Measurements from ENCODE around the gene DESI1.
"Not testable (repeated sequence)": the region's sequence is repeated elsewhere in the genome, so short reads cannot be mapped to it uniquely, and the experiment has no call there.

Gene DESI1

DNA sequence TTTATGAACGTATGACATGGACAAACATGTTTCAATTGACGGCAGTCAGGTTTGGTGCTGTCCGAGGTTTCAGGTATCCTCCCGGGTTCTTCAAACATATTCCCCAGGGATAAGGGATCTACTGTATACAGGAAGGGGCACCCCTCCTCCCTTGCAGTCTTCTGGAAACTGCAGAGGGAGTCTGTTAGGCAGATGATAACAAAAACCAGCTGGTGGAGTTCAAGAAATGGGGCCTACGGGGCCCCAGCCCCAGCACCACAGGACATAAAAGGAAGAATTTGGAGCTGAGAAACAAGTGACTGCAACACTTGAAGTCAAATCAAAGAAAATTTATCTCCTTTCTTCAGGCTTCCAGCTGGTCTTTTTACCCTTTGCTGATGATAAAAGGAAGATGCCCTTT is 35.7 kb upstream of the DESI1 start:
- H3K27me3 ChIP-seq (ENCODE audit: insufficient read depth, low read length) = no peaks in the 10 kb centered on the region
- WGBS = 99% methylated on average over 5 of the region's 5 CpGs
- H3K9me3 ChIP-seq (ENCODE audit: insufficient read depth, low read depth, low read length) = no peaks in the 10 kb centered on the region
- H3K4me1 ChIP-seq (ENCODE audit: insufficient read depth, low read length) = no peaks in the 10 kb centered on the region
- no peak overlapping the region for H3K9ac ChIP-seq (ENCODE audit: low read depth, low read length)
- peaks cover 98% of the 10 kb centered on the region for H3K36me3 ChIP-seq (ENCODE audit: insufficient read depth, low read length)
- H3K4me3 ChIP-seq (ENCODE audit: low read length) = no peak overlapping the region
- H3K27ac ChIP-seq (ENCODE audit: low read depth, low read length) = no peak overlapping the region

- no peak overlapping the region for H3K4me3 ChIP-seq (ENCODE audit: low read length)
- 94% methylated on average over 3 of the region's 3 CpGs for WGBS
- no peak overlapping the region for H3K9ac ChIP-seq (ENCODE audit: low read depth, low read length)
- no peaks in the 10 kb centered on the region for H3K9me3 ChIP-seq (ENCODE audit: insufficient read depth, low read depth, low read length)
- H3K27me3 ChIP-seq (ENCODE audit: insufficient read depth, low read length) = no peaks in the 10 kb centered on the region
- peaks cover 98% of the 10 kb centered on the region for H3K36me3 ChIP-seq (ENCODE audit: insufficient read depth, low read length)
- H3K27ac ChIP-seq (ENCODE audit: low read depth, low read length) = no peak overlapping the region
- H3K4me1 ChIP-seq (ENCODE audit: insufficient read depth, low read length) = no peaks in the 10 kb centered on the region
These were observed 33.5 kb upstream of the DESI1 start for GRCh38 chr22:41654322-41654721.

DNA sequence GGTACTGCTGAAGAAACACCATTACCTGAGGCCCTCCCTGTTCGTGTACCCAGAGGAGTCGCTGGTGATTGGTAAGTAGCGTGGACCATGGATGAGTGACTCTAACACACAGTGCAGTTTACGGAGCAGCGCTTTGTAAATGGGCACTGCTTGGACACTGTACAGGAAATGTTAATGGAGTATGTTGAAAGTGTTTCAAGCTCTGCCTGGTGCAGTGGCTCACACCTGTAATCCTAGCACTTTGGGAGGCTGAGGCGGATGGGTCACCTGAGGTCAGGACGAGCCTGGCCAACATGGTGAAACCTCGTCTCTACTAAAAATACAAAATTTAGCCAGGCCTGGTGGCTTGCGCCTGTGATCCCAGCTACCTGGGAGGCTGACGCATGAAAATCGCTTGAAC is 30.0 kb upstream of the DESI1 start:
- no peaks in the 10 kb centered on the region for H3K27me3 ChIP-seq (ENCODE audit: insufficient read depth, low read length)
- no peak overlapping the region for H3K9ac ChIP-seq (ENCODE audit: low read depth, low read length)
- H3K36me3 ChIP-seq (ENCODE audit: insufficient read depth, low read length) = peaks cover 96% of the 10 kb centered on the region
- H3K9me3 ChIP-seq (ENCODE audit: insufficient read depth, low read depth, low read length) = no peaks in the 10 kb centered on the region
- H3K4me3 ChIP-seq (ENCODE audit: low read length) = no peak overlapping the region
- no peaks in the 10 kb centered on the region for H3K4me1 ChIP-seq (ENCODE audit: insufficient read depth, low read length)
- no peak overlapping the region for H3K27ac ChIP-seq (ENCODE audit: low read depth, low read length)
- 97% methylated on average over 11 of the region's 11 CpGs for whole genome bisulfite sequencing

- Histone ChIP-seq H3K36me3 (ENCODE audit: insufficient read depth, low read length) (peaks cover 97% of the 10 kb centered on the region), H3K4me1 (ENCODE audit: insufficient read depth, low read length) (no peaks in the 10 kb centered on the region), H3K9ac (ENCODE audit: low read depth, low read length) (no peak overlapping the region), H3K27me3 (ENCODE audit: insufficient read depth, low read length) (no peaks in the 10 kb centered on the region), H3K9me3 (ENCODE audit: insufficient read depth, low read depth, low read length) (no peaks in the 10 kb centered on the region), H3K27ac (ENCODE audit: low read depth, low read length) (no peak overlapping the region), H3K4me3 (ENCODE audit: low read length) (no peak overlapping the region)
- 96% methylated on average over 1 of the region's 1 CpG for WGBS
These were observed 29.4 kb upstream of the DESI1 start for GRCh38 chr22:41650229-41650628.

DNA sequence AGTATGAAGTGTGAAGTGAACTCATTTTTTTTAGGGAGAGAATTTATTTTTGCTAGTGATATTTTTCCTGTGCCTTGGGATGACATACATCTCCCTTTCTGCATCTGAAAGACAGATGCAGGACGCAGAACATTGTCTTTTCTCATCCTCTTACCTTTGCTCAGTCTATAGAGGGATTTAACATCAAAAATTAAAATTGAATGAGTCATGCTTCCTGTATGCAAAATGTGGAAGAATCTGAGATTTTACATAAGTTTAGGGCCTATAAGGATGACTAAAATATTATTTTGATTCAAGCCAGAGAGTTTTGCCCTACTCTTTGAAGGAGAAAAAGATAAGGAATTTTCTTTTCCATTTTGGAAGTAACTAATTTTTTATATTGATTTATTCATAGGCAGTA is 27.6 kb upstream of the DESI1 start:
- H3K4me1 ChIP-seq (ENCODE audit: insufficient read depth, low read length) = no peaks in the 10 kb centered on the region
- H3K36me3 ChIP-seq (ENCODE audit: insufficient read depth, low read length) = peaks cover 92% of the 10 kb centered on the region
- H3K4me3 ChIP-seq (ENCODE audit: low read length) = no peak overlapping the region
- no peak overlapping the region for H3K9ac ChIP-seq (ENCODE audit: low read depth, low read length)
- no peaks in the 10 kb centered on the region for H3K27me3 ChIP-seq (ENCODE audit: insufficient read depth, low read length)
- no peak overlapping the region for H3K27ac ChIP-seq (ENCODE audit: low read depth, low read length)
- no peaks in the 10 kb centered on the region for H3K9me3 ChIP-seq (ENCODE audit: insufficient read depth, low read depth, low read length)
- no CpG with 5 or more reads among the region's 1 CpG for WGBS

- H3K27me3 ChIP-seq (ENCODE audit: insufficient read depth, low read length) = no peaks in the 10 kb centered on the region
- peaks cover 92% of the 10 kb centered on the region for H3K36me3 ChIP-seq (ENCODE audit: insufficient read depth, low read length)
- 92% methylated on average over 1 of the region's 3 CpGs for WGBS
- no peak overlapping the region for H3K4me3 ChIP-seq (ENCODE audit: low read length)
- no peaks in the 10 kb centered on the region for H3K4me1 ChIP-seq (ENCODE audit: insufficient read depth, low read length)
- H3K27ac ChIP-seq (ENCODE audit: low read depth, low read length) = no peak overlapping the region
- no peaks in the 10 kb centered on the region for H3K9me3 ChIP-seq (ENCODE audit: insufficient read depth, low read depth, low read length)
- no peak overlapping the region for H3K9ac ChIP-seq (ENCODE audit: low read depth, low read length)
These were observed 26.9 kb upstream of the DESI1 start for GRCh38 chr22:41647771-41648170.

GRCh38 chr22:41642331-41643110 is 21.7 kb upstream of the DESI1 start:
- Histone ChIP-seq H3K4me3 (ENCODE audit: low read length) (no peak overlapping the region), H3K4me1 (ENCODE audit: insufficient read depth, low read length) (no peaks in the 10 kb centered on the region), H3K9me3 (ENCODE audit: insufficient read depth, low read depth, low read length) (no peaks in the 10 kb centered on the region), H3K27me3 (ENCODE audit: insufficient read depth, low read length) (no peaks in the 10 kb centered on the region), H3K27ac (ENCODE audit: low read depth, low read length) (no peak overlapping the region), H3K36me3 (ENCODE audit: insufficient read depth, low read length) (peaks cover 94% of the 10 kb centered on the region), H3K9ac (ENCODE audit: low read depth, low read length) (no peak overlapping the region)
- 91% methylated on average over 5 of the region's 6 CpGs for WGBS

- Histone ChIP-seq H3K9ac (ENCODE audit: low read depth, low read length) (no peak overlapping the region), H3K36me3 (ENCODE audit: insufficient read depth, low read length) (peaks cover 94% of the 10 kb centered on the region)
- 98% methylated on average over 7 of the region's 7 CpGs for WGBS
These were observed 21.0 kb upstream of the DESI1 start for GRCh38 chr22:41641854-41642253.

DNA sequence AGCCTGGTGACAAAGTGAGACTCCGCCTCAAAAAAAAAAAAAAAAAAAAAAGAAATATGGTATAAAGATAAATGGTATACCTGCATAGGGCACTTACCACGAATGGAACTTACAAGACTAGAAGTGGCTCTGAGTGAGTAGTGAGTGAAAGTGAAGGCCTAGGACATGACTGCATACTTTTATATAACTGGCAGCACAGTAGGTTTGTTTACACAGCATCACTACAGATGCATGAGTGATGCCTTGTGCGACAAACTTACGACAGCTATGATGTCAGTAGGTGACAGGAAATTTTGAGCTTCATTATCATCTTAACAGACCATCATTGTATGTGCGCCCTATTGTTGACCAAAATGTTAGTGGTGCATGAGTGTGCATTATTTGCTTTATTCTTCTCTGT is 17.9 kb upstream of the DESI1 start:
- H3K9me3 ChIP-seq (ENCODE audit: insufficient read depth, low read depth, low read length) = no peaks in the 10 kb centered on the region
- H3K27ac ChIP-seq (ENCODE audit: low read depth, low read length) = no peak overlapping the region
- WGBS = 98% methylated on average over 4 of the region's 5 CpGs
- no peaks in the 10 kb centered on the region for H3K27me3 ChIP-seq (ENCODE audit: insufficient read depth, low read length)
- H3K4me3 ChIP-seq (ENCODE audit: low read length) = no peak overlapping the region
- H3K9ac ChIP-seq (ENCODE audit: low read depth, low read length) = no peak overlapping the region
- peaks cover 96% of the 10 kb centered on the region for H3K36me3 ChIP-seq (ENCODE audit: insufficient read depth, low read length)
- no peaks in the 10 kb centered on the region for H3K4me1 ChIP-seq (ENCODE audit: insufficient read depth, low read length)

More at GRCh38 chr22:41641854-41642253, 21.0 kb upstream of the DESI1 start:
- Histone ChIP-seq H3K4me1 (ENCODE audit: insufficient read depth, low read length) (no peaks in the 10 kb centered on the region), H3K27me3 (ENCODE audit: insufficient read depth, low read length) (no peaks in the 10 kb centered on the region), H3K27ac (ENCODE audit: low read depth, low read length) (no peak overlapping the region), H3K4me3 (ENCODE audit: low read length) (no peak overlapping the region), H3K9me3 (ENCODE audit: insufficient read depth, low read depth, low read length) (no peaks in the 10 kb centered on the region)

GRCh38 chr22:41638124-41638523 is 17.3 kb upstream of the DESI1 start:
- Histone ChIP-seq H3K36me3 (ENCODE audit: insufficient read depth, low read length) (peaks cover 98% of the 10 kb centered on the region), H3K27ac (ENCODE audit: low read depth, low read length) (no peak overlapping the region), H3K9ac (ENCODE audit: low read depth, low read length) (no peak overlapping the region), H3K9me3 (ENCODE audit: insufficient read depth, low read depth, low read length) (no peaks in the 10 kb centered on the region), H3K27me3 (ENCODE audit: insufficient read depth, low read length) (no peaks in the 10 kb centered on the region), H3K4me1 (ENCODE audit: insufficient read depth, low read length) (no peaks in the 10 kb centered on the region), H3K4me3 (ENCODE audit: low read length) (no peak overlapping the region)
- 93% methylated on average over 5 of the region's 5 CpGs for WGBS

DNA sequence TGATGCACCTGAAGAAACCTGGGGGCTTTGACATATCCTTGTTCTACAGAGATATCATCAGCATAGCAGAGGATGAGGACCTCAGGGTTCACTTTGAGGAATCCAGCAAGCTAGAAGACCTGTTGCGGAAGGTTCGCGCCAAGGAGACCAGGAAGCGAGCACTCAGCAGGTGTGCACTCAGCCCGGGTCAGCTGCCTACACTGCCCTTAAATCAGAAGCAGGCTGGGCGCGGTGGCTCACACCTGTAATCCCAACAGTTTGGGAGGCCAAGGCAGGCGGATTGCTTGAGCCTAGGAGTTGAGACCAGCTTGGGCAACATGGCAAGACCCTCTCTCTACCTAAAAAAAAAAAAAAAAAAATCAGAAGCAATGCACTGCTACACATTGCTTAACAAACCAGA is 16.8 kb upstream of the DESI1 start:
- WGBS = 96% methylated on average over 8 of the region's 8 CpGs
- H3K27ac ChIP-seq (ENCODE audit: low read depth, low read length); H3K4me3 ChIP-seq (ENCODE audit: low read length); H3K9me3 ChIP-seq (ENCODE audit: insufficient read depth, low read depth, low read length); H3K27me3 ChIP-seq (ENCODE audit: insufficient read depth, low read length); H3K9ac ChIP-seq (ENCODE audit: low read depth, low read length); H3K4me1 ChIP-seq (ENCODE audit: insufficient read depth, low read length): not testable (repeated sequence)
- peaks cover 97% of the 10 kb centered on the region for H3K36me3 ChIP-seq (ENCODE audit: insufficient read depth, low read length)

GRCh38 chr22:41636467-41636866 is 15.6 kb upstream of the DESI1 start:
- Histone ChIP-seq H3K4me3 (ENCODE audit: low read length) (no peak overlapping the region), H3K9me3 (ENCODE audit: insufficient read depth, low read depth, low read length) (no peaks in the 10 kb centered on the region), H3K27ac (ENCODE audit: low read depth, low read length) (no peak overlapping the region), H3K9ac (ENCODE audit: low read depth, low read length) (no peak overlapping the region), H3K27me3 (ENCODE audit: insufficient read depth, low read length) (no peaks in the 10 kb centered on the region), H3K36me3 (ENCODE audit: insufficient read depth, low read length) (peaks cover 94% of the 10 kb centered on the region), H3K4me1 (ENCODE audit: insufficient read depth, low read length) (no peaks in the 10 kb centered on the region)
- WGBS = 95% methylated on average over 7 of the region's 7 CpGs

Data from HUES64 (cell line).